IPS-20b (cell line): ENCODE results near the gene MTFMT.
A peak's percentile ranks its signal among the peaks of the same experiment; 100 is the strongest.

Experiments used
- H3K27ac ChIP-seq: one replicate; pipeline ENCODE4 v1.5.1; 2013; ENCODE audit warnings: low read length
- H3K27me3 ChIP-seq: 2 replicates; pipeline ENCODE4 v1.6.1; 2013; ENCODE audit warnings: mild to moderate bottlenecking, low read length, inconsistent platforms; ENCODE audit not compliant: insufficient read depth
- H3K36me3 ChIP-seq: 2 replicates; pipeline ENCODE4 v1.6.1; 2013; ENCODE audit warnings: low read depth, mild to moderate bottlenecking, inconsistent platforms, low read length, moderate library complexity; ENCODE audit not compliant: insufficient read depth
- H3K4me1 ChIP-seq: 2 replicates; pipeline ENCODE4 v1.6.1; 2013; ENCODE audit warnings: mild to moderate bottlenecking, control low read depth, inconsistent platforms, low read length, moderate library complexity; ENCODE audit not compliant: insufficient read depth
- H3K4me3 ChIP-seq: 2 replicates; pipeline ENCODE4 v1.5.1; 2013; ENCODE audit warnings: mild to moderate bottlenecking, low read length, inconsistent platforms
- H3K9ac ChIP-seq: 2 replicates; pipeline ENCODE4 v1.6.1; 2013; ENCODE audit warnings: low read depth, mild to moderate bottlenecking, inconsistent platforms, low read length, moderate library complexity
- H3K9me3 ChIP-seq: 2 replicates; pipeline ENCODE4 v1.6.1; 2013; ENCODE audit warnings: mild to moderate bottlenecking, low read depth, low read length, inconsistent platforms; ENCODE audit not compliant: insufficient read depth

The MTFMT gene

GRCh38 chr15:65069179-65069578 is 39.7 kb upstream of the MTFMT start:
- Histone ChIP-seq H3K4me1 (peaks cover 21% of the 10 kb centered on the region; the same call in 1 of the 2 replicates), H3K9me3 (no peaks in the 10 kb centered on the region; the same call in none of the 2 replicates), H3K36me3 (no peaks in the 10 kb centered on the region), H3K4me3 (no peak overlapping the region), H3K9ac (no peak overlapping the region), H3K27me3 (peaks cover 23% of the 10 kb centered on the region), H3K27ac (no peak overlapping the region)

GRCh38 chr15:65068403-65068788 is 39.0 kb upstream of the MTFMT start:
- Histone ChIP-seq H3K36me3 (no peaks in the 10 kb centered on the region), H3K27ac (no peak overlapping the region), H3K9ac (peak overlapping the region; percentile 59; the same call in 1 of the 2 replicates), H3K4me3 (peak overlapping the region; percentile 78; the same call in 1 of the 2 replicates), H3K27me3 (peaks cover 23% of the 10 kb centered on the region), H3K9me3 (no peaks in the 10 kb centered on the region; the same call in none of the 2 replicates), H3K4me1 (peaks cover 21% of the 10 kb centered on the region; the same call in 1 of the 2 replicates)

- H3K9me3 ChIP-seq: no peaks in the 10 kb centered on the region; the same call in 1 of the 2 replicates
- no peak within 1 kb of the TSS for H3K27ac ChIP-seq
- peaks cover 21% of the 10 kb centered on the region; the same call in 1 of the 2 replicates for H3K4me1 ChIP-seq
- peaks cover 23% of the 10 kb centered on the region for H3K27me3 ChIP-seq
- no peaks in the 10 kb centered on the region for H3K36me3 ChIP-seq
- peak within 1 kb of the TSS; percentile 78 for H3K4me3 ChIP-seq
- peak within 1 kb of the TSS; percentile 59; the same call in 1 of the 2 replicates for H3K9ac ChIP-seq
Observed at GRCh38 chr15:65067645-65068402, 38.4 kb upstream of the MTFMT start, which contains the start of gene RASL12. Gene RASL12 (minus strand): TSS chr15:65067991. CDS start chr15:65067835, 156 bp downstream.

GRCh38 chr15:65067317-65067644 is 37.8 kb upstream of the MTFMT start:
- Histone ChIP-seq H3K4me3 (peak overlapping the region; percentile 78), H3K27me3 (peaks cover 23% of the 10 kb centered on the region), H3K9ac (peak overlapping the region; percentile 59; the same call in 1 of the 2 replicates), H3K4me1 (peaks cover 21% of the 10 kb centered on the region; the same call in 1 of the 2 replicates), H3K27ac (no peak overlapping the region), H3K36me3 (no peaks in the 10 kb centered on the region), H3K9me3 (no peaks in the 10 kb centered on the region)

- Histone ChIP-seq H3K4me1 (peaks cover 21% of the 10 kb centered on the region; the same call in 1 of the 2 replicates), H3K27ac (no peak overlapping the region), H3K4me3 (peak overlapping the region; percentile 78), H3K36me3 (no peaks in the 10 kb centered on the region), H3K9ac (peak overlapping the region; percentile 59; the same call in 1 of the 2 replicates), H3K27me3 (peaks cover 23% of the 10 kb centered on the region), H3K9me3 (no peaks in the 10 kb centered on the region)
Observed at GRCh38 chr15:65066635-65067316, 37.3 kb upstream of the MTFMT start.

- Histone ChIP-seq H3K36me3 (no peaks in the 10 kb centered on the region), H3K9ac (no peak overlapping the region)
Observed at GRCh38 chr15:65066001-65066634, 36.7 kb upstream of the MTFMT start.

GRCh38 chr15:65062726-65063125 is 33.3 kb upstream of the MTFMT start:
- Histone ChIP-seq H3K9me3 (no peaks in the 10 kb centered on the region), H3K36me3 (no peaks in the 10 kb centered on the region), H3K9ac (no peak overlapping the region), H3K27me3 (peaks cover 12% of the 10 kb centered on the region), H3K4me3 (no peak overlapping the region), H3K4me1 (peaks cover 16% of the 10 kb centered on the region; the same call in 1 of the 2 replicates), H3K27ac (no peak overlapping the region)

More at GRCh38 chr15:65066001-65066634, 36.7 kb upstream of the MTFMT start:
- no peaks in the 10 kb centered on the region for H3K9me3 ChIP-seq
- peaks cover 21% of the 10 kb centered on the region; the same call in 1 of the 2 replicates for H3K4me1 ChIP-seq
- no peak overlapping the region for H3K27ac ChIP-seq
- peaks cover 23% of the 10 kb centered on the region for H3K27me3 ChIP-seq
- peak overlapping the region; percentile 78 for H3K4me3 ChIP-seq

GRCh38 chr15:65062061-65062460 is 32.6 kb upstream of the MTFMT start:
- Histone ChIP-seq H3K9ac (no peak overlapping the region), H3K27me3 (peaks cover 6% of the 10 kb centered on the region; the same call in 1 of the 2 replicates), H3K9me3 (no peaks in the 10 kb centered on the region), H3K27ac (no peak overlapping the region), H3K36me3 (no peaks in the 10 kb centered on the region), H3K4me3 (no peak overlapping the region), H3K4me1 (peaks cover 13% of the 10 kb centered on the region; the same call in 1 of the 2 replicates)

GRCh38 chr15:65060641-65061397 is 31.4 kb upstream of the MTFMT start:
- no peaks in the 10 kb centered on the region for H3K36me3 ChIP-seq

GRCh38 chr15:65059931-65060596 is 30.6 kb upstream of the MTFMT start:
- H3K27me3 ChIP-seq: no peaks in the 10 kb centered on the region
- H3K4me3 ChIP-seq: no peak overlapping the region
- no peaks in the 10 kb centered on the region for H3K9me3 ChIP-seq
- H3K9ac ChIP-seq: no peak overlapping the region
- H3K36me3 ChIP-seq: no peaks in the 10 kb centered on the region
- H3K27ac ChIP-seq: no peak overlapping the region
- no peaks in the 10 kb centered on the region for H3K4me1 ChIP-seq

More at GRCh38 chr15:65060641-65061397, 31.4 kb upstream of the MTFMT start:
- no peaks in the 10 kb centered on the region for H3K27me3 ChIP-seq
- H3K9ac ChIP-seq: no peak overlapping the region
- no peak overlapping the region for H3K4me3 ChIP-seq
- H3K27ac ChIP-seq: no peak overlapping the region
- peaks cover 1% of the 10 kb centered on the region; the same call in 1 of the 2 replicates for H3K4me1 ChIP-seq
- no peaks in the 10 kb centered on the region for H3K9me3 ChIP-seq
